ENCODE data around the gene C1orf174.

Gene C1orf174

GRCh38 chr1:3892748-3893147, 7.3 kb downstream of the C1orf174 start:
- no peak for DNase-seq

- no peak for DNase-seq
These were observed 8.7 kb downstream of the C1orf174 start for GRCh38 chr1:3891329-3891865.

DNA sequence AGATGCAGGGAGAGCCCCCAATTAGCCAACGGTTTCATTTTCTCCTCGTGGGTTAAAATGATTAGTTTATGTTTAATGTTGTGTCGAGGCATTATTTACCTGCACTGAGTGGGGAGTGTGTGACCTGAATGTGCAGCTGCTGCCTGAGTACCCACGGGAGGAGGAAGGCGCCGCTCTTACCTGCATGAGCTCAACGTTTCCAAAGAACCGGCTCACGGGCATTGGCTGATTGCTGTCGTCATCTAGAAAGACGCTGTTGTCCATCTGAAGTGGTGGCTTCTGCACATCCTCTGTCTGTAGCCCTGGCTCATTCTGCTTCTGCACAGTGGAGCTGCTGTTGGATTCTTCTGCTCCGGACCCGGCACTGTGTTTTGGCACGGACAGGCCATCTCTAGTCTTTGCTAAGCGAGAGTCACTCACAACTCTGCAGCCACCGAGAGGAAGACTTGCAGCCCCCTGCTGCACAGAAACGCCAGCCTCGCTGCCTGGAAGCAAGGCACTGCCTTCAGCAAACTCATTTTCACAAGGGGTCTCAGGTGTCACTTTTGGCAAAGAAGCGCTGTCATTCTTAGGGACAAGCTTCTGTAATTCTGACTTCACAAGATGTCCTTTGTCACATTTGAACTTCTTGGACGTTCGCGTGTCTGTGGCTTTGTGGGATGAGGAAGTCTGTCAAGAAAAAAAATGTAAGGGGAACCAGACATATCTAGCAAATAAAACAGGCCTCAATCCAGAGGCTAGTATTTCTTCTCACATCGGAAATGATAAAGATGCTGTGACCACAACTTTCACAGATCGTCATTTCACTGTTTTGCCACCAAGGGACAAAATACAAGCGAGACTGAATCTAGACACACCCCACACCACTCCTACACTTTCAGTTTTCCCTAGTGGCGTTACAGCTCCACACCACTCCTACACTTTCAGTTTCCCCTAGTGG, 9.4 kb downstream of the C1orf174 start:
- DNase-seq = peak; percentile 65

- DNase-seq = peak; percentile 5
These were observed 10.1 kb downstream of the C1orf174 start for GRCh38 chr1:3889936-3890335.

DNA sequence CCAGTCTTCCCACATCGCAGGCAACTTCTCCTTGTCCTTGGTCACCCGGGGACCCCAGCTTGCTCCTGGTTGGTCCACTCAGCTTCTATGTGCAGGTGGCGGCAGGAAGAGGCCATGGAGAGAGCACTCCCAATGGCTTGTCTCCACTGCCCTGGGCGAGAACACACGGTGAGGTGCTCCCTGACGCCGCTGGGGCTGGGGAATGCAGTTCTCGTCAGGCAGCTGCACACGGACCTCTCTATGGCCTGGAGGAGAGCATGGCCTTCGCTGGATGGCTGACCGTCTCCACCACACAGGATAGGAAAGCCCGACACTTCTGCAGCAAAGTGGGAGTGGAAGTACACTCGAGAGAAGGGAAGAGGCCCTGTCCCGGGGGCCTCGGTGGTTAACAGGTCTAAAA, 11.8 kb downstream of the C1orf174 start:
- no peak for DNase-seq

DNA sequence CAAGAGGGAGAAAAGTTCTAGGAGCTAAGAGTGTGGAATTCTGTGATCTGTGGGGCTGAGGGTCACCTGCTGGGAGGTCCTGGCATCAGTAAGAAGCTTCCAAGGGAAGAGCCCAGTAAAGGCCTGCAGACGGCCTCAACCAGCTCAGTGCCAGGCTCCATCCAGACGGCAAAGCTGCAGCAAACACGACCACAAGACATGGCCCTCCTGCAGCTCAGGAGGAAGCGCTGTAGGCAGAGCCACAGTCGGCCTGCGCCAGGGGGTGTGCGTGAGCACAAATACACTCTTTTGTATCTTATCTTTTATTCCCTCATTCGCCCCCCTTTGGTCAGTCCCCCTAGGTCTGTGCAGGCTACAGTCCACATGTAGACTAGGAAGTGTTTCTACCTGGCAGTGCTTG, 13.4 kb downstream of the C1orf174 start:
- DNase-seq = no peak

GRCh38 chr1:3886106-3886670, 13.9 kb downstream of the C1orf174 start:
- no peak for DNase-seq

DNA sequence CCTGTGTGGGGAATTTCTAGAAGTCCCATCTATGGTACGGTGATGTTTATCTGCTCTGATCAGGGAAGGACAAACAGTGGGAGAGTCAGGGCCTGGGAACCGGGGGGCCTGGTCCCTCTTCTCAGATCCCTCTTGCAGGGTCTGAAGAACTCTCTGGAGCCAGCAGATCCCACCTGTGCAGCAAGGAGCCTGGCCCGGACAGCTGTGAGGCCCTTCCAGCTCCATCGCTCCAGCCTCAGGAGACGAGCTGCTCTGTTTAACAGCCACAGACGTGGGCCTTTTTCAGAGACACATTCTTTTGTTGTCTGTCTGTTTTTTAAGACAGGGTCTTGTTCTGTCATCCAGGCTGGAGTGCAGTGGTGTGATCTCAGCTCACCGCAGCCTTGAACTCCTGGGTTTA, 14.5 kb downstream of the C1orf174 start:
- DNase-seq = no peak

GRCh38 chr1:3884966-3885365, 15.1 kb downstream of the C1orf174 start:
- no peak for DNase-seq

- DNase-seq = no peak
These were observed 16.7 kb downstream of the C1orf174 start for GRCh38 chr1:3883194-3883925.

- DNase-seq = no peak
These were observed 18.9 kb downstream of the C1orf174 start for GRCh38 chr1:3881193-3881480.

GRCh38 chr1:3880429-3881192, 19.5 kb downstream of the C1orf174 start:
- DNase-seq = no peak

DNA sequence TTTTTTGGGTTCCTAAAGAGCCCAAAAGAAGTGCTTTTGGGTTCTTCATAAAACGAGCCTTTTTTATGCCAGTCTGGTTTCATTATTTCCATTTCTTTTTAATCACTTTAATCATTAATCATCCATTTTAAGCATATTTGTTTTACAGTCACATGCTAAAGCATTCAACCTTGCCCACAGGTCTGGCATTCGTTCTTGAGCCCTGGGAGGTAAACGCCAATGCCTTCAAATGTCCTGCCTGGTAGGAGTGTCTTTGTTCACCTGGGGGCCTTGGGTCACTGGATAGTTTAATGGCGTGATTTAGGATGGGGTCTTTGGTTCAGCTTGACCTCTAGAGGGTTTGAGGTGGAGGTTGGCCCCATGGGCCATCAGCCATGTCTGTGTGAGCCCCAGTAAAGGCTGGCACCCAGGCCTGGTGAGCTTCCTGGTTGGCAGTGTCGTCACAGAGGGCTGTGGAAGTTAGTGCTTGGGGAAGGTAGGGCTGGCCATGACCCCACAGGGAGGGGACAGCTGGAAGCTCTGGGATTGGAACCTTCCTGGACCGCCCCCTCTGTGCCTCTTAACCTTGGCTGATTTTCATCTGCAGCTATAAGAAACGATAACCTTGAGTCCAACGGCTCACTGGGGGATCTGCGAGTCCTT, 20.2 kb downstream of the C1orf174 start:
- DNase-seq = no peak

DNA sequence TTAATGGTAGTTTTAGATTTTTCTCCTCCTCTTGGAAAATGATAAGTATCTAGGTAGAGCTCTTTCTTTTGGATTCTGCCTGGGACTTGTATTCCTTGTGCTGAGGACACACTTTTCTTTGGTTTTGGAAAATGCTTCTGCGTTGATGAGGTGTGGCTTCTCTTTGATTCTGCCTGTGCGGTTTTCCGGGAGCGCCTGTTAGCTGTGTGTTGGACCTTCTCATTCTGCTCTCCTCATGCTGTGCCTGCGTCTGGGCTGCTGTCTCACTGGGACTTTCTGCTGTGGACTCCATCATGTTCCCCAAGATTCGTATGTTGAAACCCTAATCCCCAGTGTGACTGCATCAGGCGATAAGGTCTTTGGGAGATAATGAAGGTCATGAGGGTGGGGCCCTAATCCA, 21.0 kb downstream of the C1orf174 start:
- DNase-seq = no peak

DNA sequence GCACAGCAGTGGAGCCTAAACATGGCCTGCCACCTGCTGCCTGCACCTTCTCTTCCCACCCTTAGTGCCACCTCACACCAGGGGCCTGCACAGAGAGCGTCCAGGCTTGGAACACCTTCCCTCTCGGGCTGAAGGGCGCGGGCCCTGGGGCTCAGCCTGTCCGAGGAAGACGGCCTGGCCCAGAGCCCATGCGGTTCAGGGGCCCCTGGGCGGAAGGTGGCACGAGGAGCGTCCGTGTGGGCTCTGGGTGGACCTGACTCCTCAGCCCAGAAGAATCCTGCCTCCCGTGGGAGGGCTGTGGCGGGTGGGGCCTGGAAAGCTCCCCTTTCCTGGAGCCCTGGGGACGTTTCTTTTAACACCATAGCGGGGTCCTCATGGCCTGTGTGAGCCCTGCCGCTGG, 23.4 kb downstream of the C1orf174 start:
- no peak for DNase-seq

DNA sequence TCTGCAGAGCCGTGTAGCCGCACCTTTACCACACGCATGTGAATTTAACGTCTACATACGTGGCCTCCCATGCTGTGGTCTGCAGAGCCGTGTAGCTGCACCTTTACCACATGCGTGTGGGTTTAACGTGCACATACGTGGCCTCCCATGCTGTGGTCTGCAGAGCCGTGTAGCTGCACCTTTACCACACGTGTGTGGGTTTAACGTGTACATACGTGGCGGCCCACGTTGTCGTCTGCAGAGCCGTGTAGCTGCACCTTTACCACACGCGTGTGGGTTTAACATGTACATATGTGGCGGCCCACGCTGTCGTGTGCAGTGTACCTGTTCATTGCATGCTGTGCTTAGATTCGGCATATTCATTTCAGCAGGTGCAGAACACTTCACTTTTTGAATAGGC, 25.3 kb downstream of the C1orf174 start:
- DNase-seq = no peak

DNA sequence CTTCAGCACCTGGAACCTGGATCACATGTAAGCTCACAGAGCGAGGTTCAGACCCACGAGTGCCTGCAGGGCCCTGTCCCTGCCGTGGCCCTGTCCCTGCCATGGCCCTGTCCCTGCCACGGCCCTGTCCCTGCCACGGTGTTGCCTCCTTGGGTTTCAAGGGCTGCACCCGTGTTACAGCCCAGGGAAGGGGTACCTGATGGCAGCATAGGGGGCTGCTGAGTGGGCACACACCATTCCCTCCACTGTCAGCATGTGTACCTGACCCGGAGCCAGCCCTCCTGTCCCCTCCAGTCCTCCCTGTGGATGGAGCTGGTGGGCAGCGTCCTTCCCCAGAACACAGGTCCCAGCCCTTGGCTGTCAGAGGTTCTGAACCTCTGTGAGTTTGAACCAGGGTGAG, 27.5 kb downstream of the C1orf174 start:
- DNase-seq = no peak

- no peak for DNase-seq
These were observed 28.6 kb downstream of the C1orf174 start for GRCh38 chr1:3871451-3871805.

GRCh38 chr1:3869751-3870301, 30.2 kb downstream of the C1orf174 start:
- DNase-seq = no peak

DNA sequence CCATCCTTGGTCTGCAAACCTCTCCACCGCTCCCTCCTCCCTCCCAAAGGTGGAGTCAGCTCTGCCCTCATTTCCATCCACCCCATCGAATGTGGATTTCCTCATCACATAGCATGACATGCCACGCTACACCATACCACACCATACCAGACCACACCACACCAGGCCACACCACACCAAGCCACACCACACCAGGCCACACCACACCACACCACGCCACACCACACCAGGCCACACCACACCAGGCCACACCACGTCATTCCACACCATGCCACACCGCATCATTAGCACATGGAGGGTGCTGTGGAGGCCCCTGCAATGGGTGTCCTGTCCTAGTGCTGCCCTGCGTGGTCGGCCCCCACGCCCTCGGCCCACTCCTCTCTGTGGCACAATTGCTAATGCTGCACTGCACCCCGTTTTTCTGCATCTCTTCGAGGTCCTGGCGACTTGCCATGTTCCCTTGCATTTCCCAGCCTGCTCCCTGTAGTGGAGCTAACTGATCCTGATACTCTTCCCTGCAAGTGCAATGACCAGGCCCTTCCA, 31.5 kb downstream of the C1orf174 start:
- no peak for DNase-seq

GRCh38 chr1:3865606-3866160, 34.4 kb downstream of the C1orf174 start:
- DNase-seq = no peak

DNA sequence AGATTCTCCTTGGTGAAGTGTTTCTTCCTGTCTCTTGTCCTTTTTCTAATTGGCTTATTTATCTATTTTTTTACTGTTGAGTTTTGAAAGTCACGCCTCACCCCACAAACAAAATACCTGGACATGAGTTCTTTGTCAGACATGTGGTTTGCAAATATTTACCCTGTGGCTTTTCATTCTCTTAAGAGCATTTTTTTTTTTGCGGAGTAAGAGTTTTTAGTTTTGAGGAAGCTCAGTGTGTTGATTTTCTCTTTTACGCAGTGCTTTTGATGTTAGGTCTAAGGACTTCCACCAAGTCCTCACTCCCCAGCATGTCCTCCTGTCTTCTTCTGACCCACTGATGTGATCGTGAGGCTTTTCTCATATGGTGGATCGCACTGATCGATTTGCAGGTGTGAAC, 35.2 kb downstream of the C1orf174 start:
- no peak for DNase-seq
